GM23338 (cell line): ENCODE measurements around the gene MYCBPAP. TPM values are rescaled to one million over a fixed set of nuclear protein-coding genes. Genes with fewer than 3 reads are reported as not detected.

Source experiments
- ATAC-seq: fragments of 200-7000 bp; cut with Tn5 transposase; 3 replicates; pipeline ENCODE4 v1.9.1; 2020
- DNase-seq: peaks from one replicate; pipeline ENCODE4 v3.0.0-alpha.2; 2015; ENCODE audit warnings: low spot score
- H2AFZ ChIP-seq: fragments of 200-600 bp; sonication (generic); 2 replicates; pipeline ENCODE4 v1.8.0; 2016; ENCODE audit warnings: antibody characterized with exemption, mild to moderate bottlenecking, moderate library complexity
- H3F3A ChIP-seq: fragments of 200-600 bp; sonication (generic); replicated peaks from 2 replicates; pipeline ENCODE4 v1.8.0; 2017; ENCODE audit warnings: antibody characterized with exemption, mixed run types, low read depth
- H3K27ac ChIP-seq: fragments of 200-600 bp; sonication (generic); 2 replicates; pipeline ENCODE4 v1.6.1; 2016; ENCODE audit warnings: low read depth
- H3K27me3 ChIP-seq: fragments of 200-600 bp; sonication (generic); 2 replicates; pipeline ENCODE4 v1.8.0; 2016; ENCODE audit warnings: mild to moderate bottlenecking, mixed run types, moderate library complexity; ENCODE audit not compliant: insufficient read depth
- H3K36me3 ChIP-seq: fragments of 200-600 bp; sonication (generic); 2 replicates; pipeline ENCODE4 v1.8.0; 2016; ENCODE audit warnings: mild to moderate bottlenecking; ENCODE audit not compliant: insufficient read depth
- H3K4me1 ChIP-seq: fragments of 200-600 bp; sonication (generic); 2 replicates; pipeline ENCODE4 v1.8.0; 2016; ENCODE audit warnings: mild to moderate bottlenecking, moderate library complexity; ENCODE audit not compliant: insufficient read depth
- H3K4me2 ChIP-seq: fragments of 200-600 bp; sonication (generic); 2 replicates; pipeline ENCODE4 v1.7.1; 2017; ENCODE audit warnings: mixed run types
- H3K4me3 ChIP-seq: fragments of 200-600 bp; sonication (generic); 2 replicates; pipeline ENCODE4 v1.6.1; 2016; ENCODE audit warnings: mixed run types
- H3K79me2 ChIP-seq: fragments of 200-600 bp; sonication (generic); replicated peaks from 2 replicates; pipeline ENCODE4 v1.8.0; 2017; ENCODE audit warnings: mild to moderate bottlenecking; ENCODE audit not compliant: insufficient read depth
- H3K9me2 ChIP-seq: fragments of 200-600 bp; sonication (generic); 2 replicates; pipeline ENCODE4 v1.8.0; 2017; ENCODE audit not compliant: insufficient read depth
- H4K20me1 ChIP-seq: fragments of 200-600 bp; sonication (generic); replicated peaks from 2 replicates; pipeline ENCODE4 v1.8.0; 2017; ENCODE audit warnings: mild to moderate bottlenecking; ENCODE audit not compliant: insufficient read depth
- H3K27ac Mint-ChIP-seq: 2 replicates; pipeline ENCODE4 v1.8.0; 2020; ENCODE audit warnings: inconsistent platforms, mild to moderate bottlenecking, moderate library complexity, mixed read lengths
- H3K27me3 Mint-ChIP-seq: 3 replicates; pipeline ENCODE4 v1.8.0; 2022; ENCODE audit warnings: low read depth, mild to moderate bottlenecking, moderate library complexity, mixed read lengths, inconsistent platforms; ENCODE audit not compliant: insufficient read depth, poor library complexity
- H3K36me3 Mint-ChIP-seq: 3 replicates; pipeline ENCODE4 v1.8.0; 2021; ENCODE audit warnings: low read depth, mild to moderate bottlenecking, inconsistent platforms, moderate library complexity, mixed read lengths
- H3K4me1 Mint-ChIP-seq: 3 replicates; pipeline ENCODE4 v1.8.0; 2020; ENCODE audit warnings: mild to moderate bottlenecking, inconsistent platforms, mixed read lengths
- H3K4me3 Mint-ChIP-seq: 3 replicates; pipeline ENCODE4 v1.8.0; 2021; ENCODE audit warnings: moderate library complexity, mild to moderate bottlenecking, inconsistent platforms, mixed read lengths
- H3K9me3 Mint-ChIP-seq: 3 replicates; pipeline ENCODE4 v1.8.0; 2020; ENCODE audit warnings: moderate library complexity, mild to moderate bottlenecking, inconsistent platforms, mixed read lengths
- ETS1 ChIP-seq: IDR thresholded peaks from 2 replicates; pipeline ENCODE4 v1.6.1; 2016; ENCODE audit warnings: antibody characterized with exemption
- EZH2 ChIP-seq: fragments of 200-600 bp; sonication (generic); IDR thresholded peaks from one replicate; pipeline ENCODE4 v1.8.0; 2017; ENCODE audit warnings: antibody characterized with exemption, mild to moderate bottlenecking, low read depth; ENCODE audit not compliant: unreplicated experiment
- ZNF462 ChIP-seq: fragments of 250-450 bp; sonication (Bioruptor Pico); IDR thresholded peaks from 2 replicates; pipeline ENCODE4 v1.5.0; 2020; ENCODE audit warnings: mild to moderate bottlenecking, moderate library complexity
- polyA plus RNA-seq: library from polyadenylated mRNA; unstranded; fragments of >200 nt; fragmentation: Nextera tagmentation; extraction: Ambion mirVana; gene quantifications from 2 replicates; pipeline ENCODE4 v1.2.1, GENCODE V29; 2016
- total RNA-seq: library from RNA; depleted of rRNA; stranded (reverse); fragments of >200 nt; shearing (Covaris generic); gene quantifications from 2 replicates; pipeline ENCODE4 v1.2.3, GENCODE V29; 2014
- TF ChIP-seq, protein P1 (sequence below): IDR thresholded peaks from one replicate; pipeline ENCODE4 v1.6.1; 2018; ENCODE audit warnings: antibody characterized with exemption; ENCODE audit not compliant: unreplicated experiment

MYCBPAP gene
- total and polyA plus RNA-seq, 2 experiments from 2014 or later = 0.63 to 1.7 TPM

DNA sequence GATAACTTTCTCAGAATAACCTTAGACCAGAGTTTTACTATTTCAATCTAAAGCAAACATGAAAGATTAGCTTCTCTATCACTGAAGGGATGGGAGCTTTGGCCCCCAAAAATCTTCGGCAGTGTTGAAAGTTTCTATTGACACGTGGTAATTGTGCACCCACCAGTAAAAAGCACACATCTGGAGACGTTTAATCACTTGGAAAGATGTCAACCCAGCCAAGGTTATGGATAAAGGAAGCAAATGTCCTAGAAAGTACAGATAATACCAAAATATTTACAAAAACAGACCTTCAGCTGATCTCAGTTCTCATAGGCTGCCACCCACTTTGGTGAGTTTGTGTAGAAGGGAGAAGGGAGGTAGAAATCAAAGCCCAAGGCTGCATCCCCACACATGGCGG lies 5.3 kb downstream of the MYCBPAP start (continued):
- TF ChIP-seq ZNF462 (CRISPR knock-in tag) = no peak
- TF ChIP-seq, protein P1, sequence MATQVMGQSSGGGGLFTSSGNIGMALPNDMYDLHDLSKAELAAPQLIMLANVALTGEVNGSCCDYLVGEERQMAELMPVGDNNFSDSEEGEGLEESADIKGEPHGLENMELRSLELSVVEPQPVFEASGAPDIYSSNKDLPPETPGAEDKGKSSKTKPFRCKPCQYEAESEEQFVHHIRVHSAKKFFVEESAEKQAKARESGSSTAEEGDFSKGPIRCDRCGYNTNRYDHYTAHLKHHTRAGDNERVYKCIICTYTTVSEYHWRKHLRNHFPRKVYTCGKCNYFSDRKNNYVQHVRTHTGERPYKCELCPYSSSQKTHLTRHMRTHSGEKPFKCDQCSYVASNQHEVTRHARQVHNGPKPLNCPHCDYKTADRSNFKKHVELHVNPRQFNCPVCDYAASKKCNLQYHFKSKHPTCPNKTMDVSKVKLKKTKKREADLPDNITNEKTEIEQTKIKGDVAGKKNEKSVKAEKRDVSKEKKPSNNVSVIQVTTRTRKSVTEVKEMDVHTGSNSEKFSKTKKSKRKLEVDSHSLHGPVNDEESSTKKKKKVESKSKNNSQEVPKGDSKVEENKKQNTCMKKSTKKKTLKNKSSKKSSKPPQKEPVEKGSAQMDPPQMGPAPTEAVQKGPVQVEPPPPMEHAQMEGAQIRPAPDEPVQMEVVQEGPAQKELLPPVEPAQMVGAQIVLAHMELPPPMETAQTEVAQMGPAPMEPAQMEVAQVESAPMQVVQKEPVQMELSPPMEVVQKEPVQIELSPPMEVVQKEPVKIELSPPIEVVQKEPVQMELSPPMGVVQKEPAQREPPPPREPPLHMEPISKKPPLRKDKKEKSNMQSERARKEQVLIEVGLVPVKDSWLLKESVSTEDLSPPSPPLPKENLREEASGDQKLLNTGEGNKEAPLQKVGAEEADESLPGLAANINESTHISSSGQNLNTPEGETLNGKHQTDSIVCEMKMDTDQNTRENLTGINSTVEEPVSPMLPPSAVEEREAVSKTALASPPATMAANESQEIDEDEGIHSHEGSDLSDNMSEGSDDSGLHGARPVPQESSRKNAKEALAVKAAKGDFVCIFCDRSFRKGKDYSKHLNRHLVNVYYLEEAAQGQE = no peak

- no peak for ATAC-seq
- Histone ChIP-seq H4K20me1 (no peaks in the 10 kb centered on the region), H3K27me3 (no peaks in the 10 kb centered on the region; the same call in 1 of the 2 replicates), H3K4me3 (no peak overlapping the region), H3K4me2 (no peak overlapping the region), H3K79me2 (no peaks in the 10 kb centered on the region), H3K9me2 (0 out of 2 replicates have a peak, but pooled peaks cover 2% of the 10 kb centered on the region), H3K4me1 (0 out of 2 replicates have a peak, but pooled peaks cover 3% of the 10 kb centered on the region), H2AFZ (no peak overlapping the region), H3K36me3 (no peaks in the 10 kb centered on the region), H3F3A (no peaks in the 10 kb centered on the region), H3K27ac (no peak overlapping the region)
- Mint-ChIP-seq H3K27ac (no peak overlapping the region), H3K27me3 (peaks cover 12% of the 10 kb centered on the region), H3K4me1 (peaks cover 36% of the 10 kb centered on the region), H3K4me3 (no peak overlapping the region), H3K9me3 (no peaks in the 10 kb centered on the region; the same call in 2 of the 3 replicates), H3K36me3 (no peaks in the 10 kb centered on the region)
- DNase-seq = no peak
- no peak for TF ChIP-seq EZH2
- no peak for TF ChIP-seq ETS1
- no peak for TF ChIP-seq ZNF462 (CRISPR knock-in tag)
Observed at GRCh38 chr17:50514388-50514787, 6.1 kb downstream of the MYCBPAP start.
